WTC11 (cell line): ENCODE measurements around the gene BBLN.
"Not testable (repeated sequence)": the region's sequence is repeated elsewhere in the genome, so short reads cannot be mapped to it uniquely, and the experiment has no call there.

Source experiments
- IRF2 ChIP-seq: sonication (generic); formaldehyde crosslinking; IDR thresholded peaks from 2 replicates; pipeline ENCODE4 v1.8.0; 2022; ENCODE audit warnings: low read depth, missing genetic modification reagents, borderline replicate concordance
- JUN ChIP-seq: sonication (generic); formaldehyde crosslinking; IDR thresholded peaks from 2 replicates; pipeline ENCODE4 v1.8.0; 2023; ENCODE audit warnings: mild to moderate bottlenecking, missing genetic modification reagents
- SMAD4 ChIP-seq: sonication (generic); formaldehyde crosslinking; IDR thresholded peaks from 2 replicates; pipeline ENCODE4 v1.8.0; 2022; ENCODE audit warnings: mild to moderate bottlenecking, missing genetic modification reagents
- TEAD4 ChIP-seq: sonication (generic); formaldehyde crosslinking; IDR thresholded peaks from 2 replicates; pipeline ENCODE4 v1.8.0; 2022; ENCODE audit warnings: mild to moderate bottlenecking, missing genetic modification reagents
- TF ChIP-seq, protein P1 (sequence below): fragments of 200-600 bp; IDR thresholded peaks from 2 replicates; pipeline ENCODE4 v1.8.0; 2022; ENCODE audit warnings: antibody characterized with exemption
- TF ChIP-seq, protein P2 (sequence below): sonication (generic); formaldehyde crosslinking; IDR thresholded peaks from 2 replicates; pipeline ENCODE4 v1.8.1; 2022; ENCODE audit warnings: low read depth, mild to moderate bottlenecking, moderate library complexity, missing genetic modification reagents, borderline replicate concordance
- TF ChIP-seq, protein P3 (sequence below): sonication (generic); formaldehyde crosslinking; IDR thresholded peaks from 2 replicates; pipeline ENCODE4 v1.8.0; 2022; ENCODE audit warnings: mild to moderate bottlenecking, missing genetic modification reagents

DNA sequence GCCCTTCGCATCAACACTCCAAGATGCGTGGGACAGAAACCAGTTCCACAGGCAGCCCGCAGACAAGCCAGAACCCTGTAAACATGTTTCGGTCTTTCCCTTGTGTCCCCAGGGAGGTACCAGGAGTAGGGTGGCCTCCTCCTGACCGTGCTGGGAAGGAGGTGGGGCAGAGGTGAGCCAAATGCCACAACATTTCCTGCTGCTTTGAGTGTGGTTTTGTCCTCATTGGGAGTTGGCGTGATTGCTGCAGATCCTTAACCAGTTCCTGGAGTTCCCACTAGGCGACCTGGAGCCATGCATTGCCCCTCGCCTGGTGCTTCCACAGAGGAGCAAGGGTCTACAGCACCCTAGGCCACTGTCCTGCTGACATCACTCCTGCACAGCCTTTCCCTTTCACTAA, 24.5 kb upstream of the BBLN start:
- TF ChIP-seq, protein P1, sequence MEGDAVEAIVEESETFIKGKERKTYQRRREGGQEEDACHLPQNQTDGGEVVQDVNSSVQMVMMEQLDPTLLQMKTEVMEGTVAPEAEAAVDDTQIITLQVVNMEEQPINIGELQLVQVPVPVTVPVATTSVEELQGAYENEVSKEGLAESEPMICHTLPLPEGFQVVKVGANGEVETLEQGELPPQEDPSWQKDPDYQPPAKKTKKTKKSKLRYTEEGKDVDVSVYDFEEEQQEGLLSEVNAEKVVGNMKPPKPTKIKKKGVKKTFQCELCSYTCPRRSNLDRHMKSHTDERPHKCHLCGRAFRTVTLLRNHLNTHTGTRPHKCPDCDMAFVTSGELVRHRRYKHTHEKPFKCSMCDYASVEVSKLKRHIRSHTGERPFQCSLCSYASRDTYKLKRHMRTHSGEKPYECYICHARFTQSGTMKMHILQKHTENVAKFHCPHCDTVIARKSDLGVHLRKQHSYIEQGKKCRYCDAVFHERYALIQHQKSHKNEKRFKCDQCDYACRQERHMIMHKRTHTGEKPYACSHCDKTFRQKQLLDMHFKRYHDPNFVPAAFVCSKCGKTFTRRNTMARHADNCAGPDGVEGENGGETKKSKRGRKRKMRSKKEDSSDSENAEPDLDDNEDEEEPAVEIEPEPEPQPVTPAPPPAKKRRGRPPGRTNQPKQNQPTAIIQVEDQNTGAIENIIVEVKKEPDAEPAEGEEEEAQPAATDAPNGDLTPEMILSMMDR, result not testable (repeated sequence)
- TF ChIP-seq, protein P2, sequence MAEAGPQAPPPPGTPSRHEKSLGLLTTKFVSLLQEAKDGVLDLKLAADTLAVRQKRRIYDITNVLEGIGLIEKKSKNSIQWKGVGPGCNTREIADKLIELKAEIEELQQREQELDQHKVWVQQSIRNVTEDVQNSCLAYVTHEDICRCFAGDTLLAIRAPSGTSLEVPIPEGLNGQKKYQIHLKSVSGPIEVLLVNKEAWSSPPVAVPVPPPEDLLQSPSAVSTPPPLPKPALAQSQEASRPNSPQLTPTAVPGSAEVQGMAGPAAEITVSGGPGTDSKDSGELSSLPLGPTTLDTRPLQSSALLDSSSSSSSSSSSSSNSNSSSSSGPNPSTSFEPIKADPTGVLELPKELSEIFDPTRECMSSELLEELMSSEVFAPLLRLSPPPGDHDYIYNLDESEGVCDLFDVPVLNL (CRISPR knock-in tag), result not testable (repeated sequence)
- TF ChIP-seq IRF2 (CRISPR knock-in tag); TEAD4 (CRISPR knock-in tag); JUN; SMAD4 (CRISPR knock-in tag): not testable (repeated sequence)
- TF ChIP-seq, protein P3, sequence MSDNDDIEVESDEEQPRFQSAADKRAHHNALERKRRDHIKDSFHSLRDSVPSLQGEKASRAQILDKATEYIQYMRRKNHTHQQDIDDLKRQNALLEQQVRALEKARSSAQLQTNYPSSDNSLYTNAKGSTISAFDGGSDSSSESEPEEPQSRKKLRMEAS, result not testable (repeated sequence)
